Activated T-helper 9 cell treated with anti-CD3 and anti-CD28 coated beads, Interleukin-2, amount 50 U/mL, for 16 hours (primary cell): Measurements from ENCODE around the gene LINC01488.

Source experiments
- DNase-seq: peaks from one replicate; pipeline ENCODE4 v3.0.0-alpha.2; 2020; ENCODE audit warnings: low read depth

The LINC01488 gene

GRCh38 chr11:69530278-69531070, 49.0 kb downstream of the LINC01488 start:
- no peak for DNase-seq

- no peak for DNase-seq
These were observed 49.7 kb downstream of the LINC01488 start for GRCh38 chr11:69531071-69531716.

- DNase-seq = no peak
These were observed 50.2 kb downstream of the LINC01488 start for GRCh38 chr11:69531717-69532088.

- DNase-seq = no peak
These were observed 52.1 kb downstream of the LINC01488 start for GRCh38 chr11:69533296-69534165.

GRCh38 chr11:69534166-69534530, 52.7 kb downstream of the LINC01488 start:
- no peak for DNase-seq

GRCh38 chr11:69535908-69536307, 54.4 kb downstream of the LINC01488 start:
- no peak for DNase-seq

GRCh38 chr11:69536406-69536805, 54.9 kb downstream of the LINC01488 start:
- no peak for DNase-seq

GRCh38 chr11:69537126-69537525, 55.7 kb downstream of the LINC01488 start:
- DNase-seq = no peak

GRCh38 chr11:69537855-69538640, 56.6 kb downstream of the LINC01488 start:
- DNase-seq = no peak

- no peak for DNase-seq
These were observed 57.4 kb downstream of the LINC01488 start for GRCh38 chr11:69538854-69539253.

- DNase-seq = no peak
These were observed 58.1 kb downstream of the LINC01488 start for GRCh38 chr11:69539416-69540117.

- no peak for DNase-seq
These were observed 58.9 kb downstream of the LINC01488 start for GRCh38 chr11:69540118-69541000.

GRCh38 chr11:69541001-69541285, 59.5 kb downstream of the LINC01488 start:
- DNase-seq = no peak

- no peak for DNase-seq
These were observed 60.2 kb downstream of the LINC01488 start for GRCh38 chr11:69541501-69542313.

- DNase-seq = no peak
These were observed 61.1 kb downstream of the LINC01488 start for GRCh38 chr11:69542314-69543168.
